Measurements from ENCODE around the gene ALG14.

GRCh38 chr1:94999456-95000131, 73.2 kb downstream of the ALG14 start:
- TF ChIP-seq CTCF (IDR thresholded peaks at IDR 0.05) (no peak), POLR2A (IDR thresholded peaks at IDR 0.05) (no peak)
